ENCODE results near the gene FAM76B.

DNA sequence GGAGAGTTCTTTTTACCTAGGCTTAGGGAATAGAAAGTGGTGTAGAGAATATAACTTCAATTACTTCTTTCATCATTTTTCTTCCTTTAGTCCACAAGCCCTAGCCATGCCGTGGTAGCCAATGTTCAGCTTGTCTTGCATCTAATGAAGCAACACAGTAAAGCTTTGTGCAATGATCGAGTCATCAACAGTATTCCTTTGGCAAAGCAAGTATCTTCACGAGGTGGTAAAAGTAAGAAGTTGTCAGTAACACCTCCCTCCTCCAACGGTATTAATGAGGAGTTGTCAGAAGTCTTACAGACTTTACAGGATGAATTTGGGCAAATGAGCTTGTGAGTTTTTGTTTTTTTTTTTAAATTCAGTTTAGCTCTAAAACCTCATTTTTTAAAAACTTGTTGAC lies 38.1 kb upstream of the FAM76B start:
- TF ChIP-seq, protein P1, sequence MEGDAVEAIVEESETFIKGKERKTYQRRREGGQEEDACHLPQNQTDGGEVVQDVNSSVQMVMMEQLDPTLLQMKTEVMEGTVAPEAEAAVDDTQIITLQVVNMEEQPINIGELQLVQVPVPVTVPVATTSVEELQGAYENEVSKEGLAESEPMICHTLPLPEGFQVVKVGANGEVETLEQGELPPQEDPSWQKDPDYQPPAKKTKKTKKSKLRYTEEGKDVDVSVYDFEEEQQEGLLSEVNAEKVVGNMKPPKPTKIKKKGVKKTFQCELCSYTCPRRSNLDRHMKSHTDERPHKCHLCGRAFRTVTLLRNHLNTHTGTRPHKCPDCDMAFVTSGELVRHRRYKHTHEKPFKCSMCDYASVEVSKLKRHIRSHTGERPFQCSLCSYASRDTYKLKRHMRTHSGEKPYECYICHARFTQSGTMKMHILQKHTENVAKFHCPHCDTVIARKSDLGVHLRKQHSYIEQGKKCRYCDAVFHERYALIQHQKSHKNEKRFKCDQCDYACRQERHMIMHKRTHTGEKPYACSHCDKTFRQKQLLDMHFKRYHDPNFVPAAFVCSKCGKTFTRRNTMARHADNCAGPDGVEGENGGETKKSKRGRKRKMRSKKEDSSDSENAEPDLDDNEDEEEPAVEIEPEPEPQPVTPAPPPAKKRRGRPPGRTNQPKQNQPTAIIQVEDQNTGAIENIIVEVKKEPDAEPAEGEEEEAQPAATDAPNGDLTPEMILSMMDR (IDR thresholded peaks at IDR 0.05; ENCODE audit: insufficient read depth, low read length, poor library complexity, severe bottlenecking) = no peak
- no peak for TF ChIP-seq EZH2phosphoT487 (conservative IDR thresholded peaks at IDR 0.05; ENCODE audit: low read length)
